HG02840 (cell line): ENCODE results near the gene SPOP.
"Not testable (repeated sequence)": the region's sequence is repeated elsewhere in the genome, so short reads cannot be mapped to it uniquely, and the experiment has no call there.

Source experiments
- ATAC-seq: cut with Tn5 transposase; IDR thresholded peaks from one replicate; pipeline ENCODE4 v1.9.1; 2021; ENCODE audit warnings: mild to moderate bottlenecking, moderate library complexity, moderate number of reproducible peaks; ENCODE audit not compliant: unreplicated experiment, low FRiP score

The SPOP gene

GRCh38 chr17:49696233-49696761 is 18.4 kb upstream of the SPOP start:
- no peak for ATAC-seq

DNA sequence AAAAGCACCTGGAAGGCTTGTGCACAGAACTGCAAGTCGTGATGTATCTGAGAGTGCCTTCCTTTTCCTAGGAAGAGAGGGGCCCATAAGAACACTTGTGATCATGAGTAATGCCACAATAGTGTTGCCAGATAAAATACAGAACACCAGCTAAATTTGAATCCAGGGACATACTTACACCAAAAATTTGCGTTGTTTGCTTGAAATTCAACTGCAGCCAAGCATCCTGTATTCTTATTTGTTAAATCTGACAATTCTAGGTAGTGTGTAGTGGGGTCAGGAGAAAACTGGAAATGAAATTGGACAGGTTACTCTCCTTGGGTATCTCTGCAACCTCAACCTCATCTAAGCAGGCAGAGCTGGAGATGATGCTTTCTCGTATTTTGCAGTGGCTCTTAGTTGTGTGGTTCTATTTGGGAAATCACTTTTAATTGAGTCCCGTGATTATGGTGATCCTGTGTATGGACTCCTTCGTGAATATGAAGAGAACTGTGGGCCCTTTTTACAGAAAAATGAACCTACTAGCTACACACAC is 17.9 kb upstream of the SPOP start:
- ATAC-seq: no peak

GRCh38 chr17:49694847-49695697 is 17.2 kb upstream of the SPOP start:
- no peak for ATAC-seq

GRCh38 chr17:49692751-49693150 is 14.9 kb upstream of the SPOP start:
- no peak for ATAC-seq

DNA sequence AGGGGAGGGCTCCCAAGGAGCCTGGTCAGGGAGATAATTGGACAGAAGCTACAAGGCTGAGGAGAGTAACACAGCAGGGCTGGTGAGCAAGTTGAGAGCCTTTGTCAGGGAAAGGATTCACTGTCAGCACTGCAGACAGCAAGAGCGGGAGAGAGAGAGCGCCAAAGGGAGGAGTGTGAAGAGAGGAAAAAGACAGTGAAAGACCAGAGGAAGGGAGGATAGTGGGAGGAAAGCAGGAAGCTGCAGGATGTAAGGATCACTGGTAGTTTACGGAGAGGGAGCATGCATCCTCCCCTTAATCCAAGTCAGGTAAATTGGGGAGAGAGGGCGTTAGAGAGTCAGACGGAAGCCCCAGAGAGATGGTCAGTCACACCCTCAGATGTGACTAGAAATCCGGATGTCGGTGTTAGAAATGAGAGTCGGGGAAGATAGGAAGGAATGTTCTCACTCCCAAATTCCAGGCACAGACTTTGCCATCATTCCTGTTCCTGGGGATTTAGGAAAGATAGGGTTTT is 13.8 kb upstream of the SPOP start:
- ATAC-seq: no peak

DNA sequence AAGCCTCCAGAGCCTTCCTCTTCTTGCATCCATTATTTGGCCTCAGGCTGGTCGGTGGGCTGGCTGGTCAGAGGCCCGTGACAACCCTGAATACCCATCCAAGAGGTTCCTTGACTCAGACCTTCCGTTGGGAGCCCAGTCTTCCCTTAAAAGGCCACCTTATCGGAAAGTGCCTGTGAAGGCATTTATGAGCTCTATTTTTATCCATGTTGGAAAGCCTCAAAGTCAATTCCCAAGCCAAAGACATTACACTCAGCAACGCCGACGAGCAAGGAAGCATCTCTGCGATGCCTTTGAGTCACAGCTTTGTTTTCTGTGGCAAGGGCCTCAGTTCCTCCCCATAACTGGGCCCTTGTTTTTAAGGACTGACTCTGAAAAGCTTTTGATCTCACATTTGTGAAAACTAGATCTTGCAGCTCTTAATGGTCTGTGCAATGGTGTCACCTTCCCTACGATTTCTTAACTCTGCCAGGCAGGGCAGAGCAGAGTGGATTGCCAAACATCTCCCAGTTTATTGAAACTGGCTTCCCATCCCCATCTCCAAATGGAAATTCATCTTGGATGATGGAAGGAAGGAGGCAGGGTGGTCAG is 13.3 kb upstream of the SPOP start:
- no peak for ATAC-seq

DNA sequence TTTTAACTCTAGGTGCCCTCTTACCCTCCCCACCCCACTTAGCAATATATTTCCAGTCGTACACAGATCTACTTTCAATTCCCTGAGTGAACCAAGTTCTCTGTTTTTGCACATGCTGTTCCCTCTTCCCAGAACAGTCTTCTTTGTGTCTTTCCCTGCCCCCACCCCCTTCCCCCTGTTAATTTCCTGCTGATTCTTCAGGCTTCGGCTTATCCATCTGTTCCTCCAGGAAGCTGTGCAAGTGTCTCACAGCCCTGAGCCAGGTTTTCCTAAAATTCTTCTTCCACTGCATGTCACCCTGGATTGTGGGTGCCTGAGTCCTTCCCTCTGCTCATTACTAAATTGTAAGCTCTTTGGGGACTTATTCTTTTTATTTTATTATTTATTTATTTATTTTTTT is 12.4 kb upstream of the SPOP start:
- no peak for ATAC-seq

DNA sequence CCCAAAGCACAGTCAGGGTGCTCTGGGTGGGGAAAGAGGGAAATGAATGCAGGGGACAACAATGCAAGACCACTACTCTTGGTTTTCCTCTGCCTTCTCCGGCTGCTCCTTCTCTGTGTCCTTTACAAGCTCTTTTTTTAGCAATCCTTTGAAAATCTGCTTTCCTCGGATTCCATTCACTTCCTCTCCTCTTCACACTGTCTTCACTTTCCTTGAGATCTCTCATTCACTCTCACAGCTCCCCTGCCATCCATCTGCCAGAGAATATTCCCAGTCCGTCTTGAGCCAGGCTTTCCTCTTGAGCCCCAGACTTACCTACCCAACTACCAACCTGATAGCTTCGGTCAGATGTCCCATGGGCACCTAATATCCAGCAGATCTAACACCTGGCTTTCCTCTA is 11.0 kb upstream of the SPOP start:
- ATAC-seq: no peak

DNA sequence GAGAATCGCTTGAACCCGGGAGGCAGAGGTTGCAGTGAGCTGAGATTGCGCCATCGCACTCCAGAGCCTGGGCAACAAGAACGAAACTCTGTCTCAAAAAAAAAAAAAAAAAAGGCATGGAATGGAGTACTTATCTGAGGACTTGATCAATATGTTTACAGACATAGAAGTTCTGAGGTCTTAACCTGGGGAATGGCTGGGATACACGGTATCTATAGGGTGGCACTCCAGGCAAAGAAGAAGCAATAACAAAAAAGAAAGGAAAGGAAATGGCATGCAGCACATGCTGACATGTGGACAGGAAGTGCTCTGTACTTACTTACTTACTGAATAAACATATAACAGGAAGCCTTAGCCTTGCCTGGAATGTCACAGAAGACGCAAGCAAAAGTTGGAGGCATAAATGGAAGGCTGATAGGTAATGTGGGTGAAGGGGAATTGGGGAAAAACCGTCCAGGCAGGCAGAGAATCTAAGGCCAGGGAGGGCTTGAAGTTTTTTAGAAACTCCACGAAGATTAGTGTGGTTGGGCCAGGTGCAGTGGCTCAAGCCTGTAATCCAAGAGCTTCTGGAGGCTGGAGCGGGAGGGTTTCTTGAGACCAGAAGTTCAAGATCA is 10.1 kb upstream of the SPOP start:
- no peak for ATAC-seq

- no peak for ATAC-seq
Observed at GRCh38 chr17:49681106-49681979, 3.4 kb upstream of the SPOP start.

DNA sequence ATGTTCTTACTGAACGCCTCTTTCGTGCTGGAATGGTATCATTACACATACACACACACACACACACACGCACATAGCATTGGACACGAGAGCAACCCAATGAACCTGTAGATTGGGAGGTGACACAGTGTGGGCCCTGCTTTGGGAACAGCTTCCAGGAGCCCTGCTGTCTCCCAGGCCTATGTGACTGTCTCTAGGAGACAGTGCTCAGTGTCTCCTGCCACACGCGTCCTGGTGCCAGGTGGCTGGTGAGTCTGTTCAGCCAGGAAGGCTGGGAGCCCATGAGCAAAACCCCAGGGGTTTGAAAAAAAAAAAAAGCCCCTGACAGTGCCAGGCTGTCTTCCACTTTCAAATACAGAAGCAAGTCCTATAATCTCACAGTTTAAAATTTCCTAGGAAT is 2.4 kb upstream of the SPOP start:
- no peak for ATAC-seq

GRCh38 chr17:49677134-49677932 is 564 bp downstream of the SPOP start:
- peak; percentile 62 for ATAC-seq

GRCh38 chr17:49676276-49676868 is 1.5 kb downstream of the SPOP start:
- ATAC-seq: peak; percentile 43

- no peak for ATAC-seq
Observed at GRCh38 chr17:49674507-49674906, 3.4 kb downstream of the SPOP start.

- ATAC-seq: not testable (repeated sequence)
Observed at GRCh38 chr17:49673679-49674078, 4.2 kb downstream of the SPOP start.

GRCh38 chr17:49670641-49671040 is 7.3 kb downstream of the SPOP start:
- no peak for ATAC-seq

GRCh38 chr17:49670002-49670401 is 7.9 kb downstream of the SPOP start:
- ATAC-seq: no peak

- no peak for ATAC-seq
Observed at GRCh38 chr17:49667854-49668253, 10.0 kb downstream of the SPOP start.

GRCh38 chr17:49664706-49665211 is 13.1 kb downstream of the SPOP start:
- ATAC-seq: no peak
